Measurements from ENCODE around the gene TBX15.
"Not testable (repeated sequence)": the region's sequence is repeated elsewhere in the genome, so short reads cannot be mapped to it uniquely, and the experiment has no call there.

Gene TBX15

DNA sequence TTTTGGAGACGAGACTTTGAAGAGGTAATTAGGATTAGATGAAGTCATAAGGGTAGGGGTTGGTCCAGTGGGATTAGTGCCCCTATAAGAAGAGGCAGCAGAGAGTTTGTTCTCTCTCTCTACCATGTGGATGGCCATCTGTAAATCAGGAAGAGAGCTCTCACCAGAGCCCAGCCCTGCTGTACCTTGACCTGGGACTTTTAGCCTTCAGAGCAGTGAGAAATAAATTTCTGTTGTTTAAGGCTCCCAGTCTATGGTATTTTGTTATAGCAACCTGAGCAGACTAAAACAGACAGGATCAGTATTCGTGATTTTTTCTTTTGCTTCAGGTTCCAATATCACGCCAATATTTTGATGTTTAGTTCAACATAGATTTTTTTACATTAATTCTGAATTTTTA, 30.0 kb downstream of the TBX15 start:
- TF ChIP-seq, protein P1, sequence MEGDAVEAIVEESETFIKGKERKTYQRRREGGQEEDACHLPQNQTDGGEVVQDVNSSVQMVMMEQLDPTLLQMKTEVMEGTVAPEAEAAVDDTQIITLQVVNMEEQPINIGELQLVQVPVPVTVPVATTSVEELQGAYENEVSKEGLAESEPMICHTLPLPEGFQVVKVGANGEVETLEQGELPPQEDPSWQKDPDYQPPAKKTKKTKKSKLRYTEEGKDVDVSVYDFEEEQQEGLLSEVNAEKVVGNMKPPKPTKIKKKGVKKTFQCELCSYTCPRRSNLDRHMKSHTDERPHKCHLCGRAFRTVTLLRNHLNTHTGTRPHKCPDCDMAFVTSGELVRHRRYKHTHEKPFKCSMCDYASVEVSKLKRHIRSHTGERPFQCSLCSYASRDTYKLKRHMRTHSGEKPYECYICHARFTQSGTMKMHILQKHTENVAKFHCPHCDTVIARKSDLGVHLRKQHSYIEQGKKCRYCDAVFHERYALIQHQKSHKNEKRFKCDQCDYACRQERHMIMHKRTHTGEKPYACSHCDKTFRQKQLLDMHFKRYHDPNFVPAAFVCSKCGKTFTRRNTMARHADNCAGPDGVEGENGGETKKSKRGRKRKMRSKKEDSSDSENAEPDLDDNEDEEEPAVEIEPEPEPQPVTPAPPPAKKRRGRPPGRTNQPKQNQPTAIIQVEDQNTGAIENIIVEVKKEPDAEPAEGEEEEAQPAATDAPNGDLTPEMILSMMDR (conservative IDR thresholded peaks at IDR 0.05; ENCODE audit: low read length) = no peak
- no peak for DNase-seq (ENCODE audit: low read depth)
- no peak overlapping the region for H3K4me3 ChIP-seq (ENCODE audit: low read length)

DNA sequence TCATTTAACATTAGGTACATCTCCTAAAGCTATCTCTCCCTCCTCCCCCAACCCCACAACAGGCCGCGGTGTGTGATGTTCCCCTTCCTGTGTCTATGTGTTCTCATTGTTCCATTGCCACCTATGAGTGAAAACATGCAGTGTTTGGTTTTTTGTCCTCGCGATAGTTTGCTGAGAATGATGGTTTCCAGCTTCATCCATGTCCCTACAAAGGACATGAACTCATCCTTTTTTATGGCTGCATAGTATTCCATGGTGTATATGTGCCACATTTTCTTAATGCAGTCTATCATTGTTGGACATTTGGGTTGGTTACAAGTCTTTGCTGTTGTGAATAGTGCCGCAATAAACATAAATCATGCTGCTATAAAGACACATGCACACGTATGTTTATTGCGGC, 30.6 kb downstream of the TBX15 start:
- DNase-seq (ENCODE audit: low read depth) = not testable (repeated sequence)

DNA sequence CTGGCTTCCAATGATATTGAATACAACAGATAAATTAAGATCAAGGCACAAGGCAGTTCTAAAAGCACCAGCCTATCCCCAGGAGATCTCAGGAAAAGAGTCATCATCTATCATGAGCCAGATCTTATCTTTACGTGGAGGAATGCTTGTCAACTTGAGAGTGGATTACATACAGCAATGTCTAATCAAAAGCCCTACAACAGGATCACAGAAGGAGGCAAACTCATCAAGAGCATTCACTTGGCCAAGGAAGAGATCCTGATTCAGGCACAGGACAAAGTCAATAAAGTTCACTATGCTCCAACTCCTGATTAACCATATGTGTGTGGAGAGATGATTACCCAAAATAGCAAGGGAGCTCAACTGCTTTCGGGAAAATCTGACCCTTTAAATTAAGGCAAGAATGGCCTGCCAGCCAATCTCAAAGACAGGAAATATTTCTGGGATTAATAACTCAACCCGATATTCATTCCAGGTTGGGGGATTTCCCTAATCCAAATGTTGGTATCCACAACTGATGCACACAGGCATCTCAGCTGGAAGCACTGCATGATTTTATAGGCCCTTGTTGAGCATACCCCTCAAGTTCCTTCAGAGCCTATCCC, 33.7 kb downstream of the TBX15 start:
- TF ChIP-seq, protein P1 (conservative IDR thresholded peaks at IDR 0.05; ENCODE audit: low read length) = no peak
- H3K4me3 ChIP-seq (ENCODE audit: low read length) = no peak overlapping the region
- DNase-seq (ENCODE audit: low read depth) = peak; percentile 49

More for the DNA sequence above, 30.6 kb downstream of the TBX15 start:
- not testable (repeated sequence) for H3K4me3 ChIP-seq (ENCODE audit: low read length)

DNA sequence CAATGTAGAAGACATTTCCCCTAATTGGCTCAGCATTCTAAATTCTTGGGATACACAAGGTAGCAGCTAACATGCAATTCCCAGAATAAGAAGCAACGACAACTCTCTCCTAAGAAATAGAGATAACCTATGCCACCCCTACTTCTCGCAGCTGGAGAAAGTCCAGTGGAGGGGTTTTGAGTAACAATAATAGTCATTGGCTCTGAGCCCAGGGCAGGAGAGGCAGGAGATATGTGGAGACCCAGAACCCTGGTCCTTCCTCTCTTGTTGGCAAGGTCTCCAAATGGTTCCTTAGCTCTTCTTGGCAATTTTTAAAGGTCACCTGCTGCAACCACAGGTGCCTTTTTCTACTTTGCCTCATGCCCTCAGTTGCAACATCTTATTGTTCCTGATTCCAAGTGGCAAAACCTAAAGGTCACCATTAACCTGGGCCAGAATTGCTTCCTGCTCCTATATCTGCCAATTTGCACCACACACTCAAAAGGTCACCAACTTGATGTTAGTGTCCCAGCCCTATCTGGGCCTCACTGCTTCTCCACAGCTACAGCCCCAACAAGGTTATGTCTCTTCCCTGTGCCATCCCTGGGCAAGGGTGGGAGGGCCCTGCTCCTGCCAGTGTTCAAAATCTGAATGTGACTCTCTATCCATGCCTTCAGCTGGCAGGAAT, 36.7 kb downstream of the TBX15 start:
- H3K4me3 ChIP-seq (ENCODE audit: low read length) = no peak overlapping the region
- TF ChIP-seq, protein P1 (conservative IDR thresholded peaks at IDR 0.05; ENCODE audit: low read length) = no peak
- DNase-seq (ENCODE audit: low read depth) = no peak

DNA sequence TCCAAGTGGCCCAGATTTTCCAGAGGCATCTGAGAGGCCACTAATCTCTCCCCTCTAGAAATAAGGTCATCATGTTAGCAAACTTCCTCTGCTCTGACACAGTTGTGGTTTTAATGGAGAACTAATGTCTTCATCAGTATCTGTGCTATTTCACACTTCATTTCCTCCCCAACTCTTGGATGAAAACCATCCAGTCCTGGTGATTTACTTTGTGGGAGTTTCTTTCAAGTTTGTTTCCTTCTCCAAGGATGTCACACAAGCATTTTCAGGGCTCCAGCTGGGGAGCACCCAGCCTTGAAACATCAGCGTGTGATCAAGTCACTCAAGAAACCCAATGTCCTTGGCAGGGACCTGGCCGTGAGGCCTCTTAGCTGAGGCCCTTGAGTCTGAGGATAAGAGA, 38.8 kb downstream of the TBX15 start:
- TF ChIP-seq, protein P1 (conservative IDR thresholded peaks at IDR 0.05; ENCODE audit: low read length) = no peak
- peak; percentile 91 for DNase-seq (ENCODE audit: low read depth)
- H3K4me3 ChIP-seq (ENCODE audit: low read length) = no peak overlapping the region

DNA sequence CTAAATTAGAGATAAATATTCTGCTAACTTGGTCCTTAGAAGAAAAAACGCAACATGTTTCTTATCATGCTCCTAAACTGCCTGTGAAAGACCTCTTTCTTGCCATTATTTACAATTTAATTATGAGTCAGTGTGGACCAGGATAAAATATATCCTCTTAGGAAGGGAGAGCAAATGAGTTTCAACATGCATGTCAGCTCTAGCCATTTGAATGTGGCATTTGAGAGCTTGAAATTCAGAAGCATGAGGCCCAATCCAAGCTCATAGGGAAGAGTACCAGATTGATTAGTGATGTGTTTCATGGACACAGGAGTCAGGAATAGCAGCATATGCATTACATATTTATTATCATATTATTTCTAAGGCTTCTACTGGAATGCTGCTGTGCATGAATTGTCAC, 39.3 kb downstream of the TBX15 start:
- H3K4me3 ChIP-seq (ENCODE audit: low read length) = no peak overlapping the region
- TF ChIP-seq, protein P1 (conservative IDR thresholded peaks at IDR 0.05; ENCODE audit: low read length) = no peak
- DNase-seq (ENCODE audit: low read depth) = no peak

DNA sequence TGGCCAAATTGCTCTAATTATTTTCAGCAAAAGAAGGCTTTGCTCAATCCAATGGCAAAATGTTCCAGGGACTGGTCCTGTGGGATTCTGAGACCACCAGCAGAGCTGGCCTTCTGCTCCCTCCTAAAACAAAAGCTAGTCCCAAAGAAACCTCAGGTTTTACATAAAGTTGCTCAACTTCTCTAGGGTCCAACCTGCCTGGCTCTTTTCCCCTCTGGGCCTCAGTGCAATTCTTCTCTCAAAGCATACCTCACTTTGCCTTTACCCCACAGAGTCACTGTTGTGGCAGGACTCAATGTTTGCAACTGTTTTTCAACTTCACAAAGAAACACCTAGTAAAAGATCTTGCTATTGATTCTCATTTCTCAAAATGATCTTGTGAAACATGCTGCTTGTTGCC, 39.8 kb downstream of the TBX15 start:
- H3K4me3 ChIP-seq (ENCODE audit: low read length) = no peak overlapping the region
- no peak for DNase-seq (ENCODE audit: low read depth)
- TF ChIP-seq, protein P1 (conservative IDR thresholded peaks at IDR 0.05; ENCODE audit: low read length) = no peak
